H9 (cell line): ENCODE measurements around the gene BPIFB4. TPM values are rescaled to one million over a fixed set of nuclear protein-coding genes. Genes with fewer than 3 reads are reported as not detected.

ENCODE experiments used
- DNase-seq: peaks from one replicate; pipeline ENCODE4 v3.0.0-alpha.2; 2017
- H2AFZ ChIP-seq: one replicate; pipeline ENCODE4 v1.6.1; 2013; ENCODE audit warnings: mild to moderate bottlenecking, low read length, control low read depth, moderate library complexity
- H2AK5ac ChIP-seq: 2 replicates; pipeline ENCODE4 v1.6.1; 2013; ENCODE audit warnings: low read length, control low read depth, mixed read lengths; ENCODE audit not compliant: insufficient read length
- H2BK120ac ChIP-seq: one replicate; pipeline ENCODE4 v1.6.1; 2013; ENCODE audit warnings: low read depth, mild to moderate bottlenecking, low read length, control low read depth, inconsistent platforms; ENCODE audit not compliant: poor library complexity, severe bottlenecking
- H2BK12ac ChIP-seq: 2 replicates; pipeline ENCODE4 v1.6.1; 2013; ENCODE audit warnings: low read length, control low read depth, mixed read lengths, low read depth; ENCODE audit not compliant: insufficient read length
- H2BK15ac ChIP-seq: 2 replicates; pipeline ENCODE4 v1.6.1; 2013; ENCODE audit warnings: low read depth, low read length, control low read depth
- H2BK20ac ChIP-seq: one replicate; pipeline ENCODE4 v1.6.1; 2013; ENCODE audit warnings: low read depth, mild to moderate bottlenecking, low read length, control low read depth, inconsistent platforms; ENCODE audit not compliant: poor library complexity, severe bottlenecking
- H2BK5ac ChIP-seq: 2 replicates; pipeline ENCODE4 v1.6.1; 2013; ENCODE audit warnings: low read length, control low read depth, mixed read lengths; ENCODE audit not compliant: insufficient read length
- H3K14ac ChIP-seq: 2 replicates; pipeline ENCODE4 v1.6.1; 2013; ENCODE audit warnings: low read length, control low read depth; ENCODE audit not compliant: insufficient read depth
- H3K18ac ChIP-seq: 2 replicates; pipeline ENCODE4 v1.6.1; 2013; ENCODE audit warnings: low read depth, mild to moderate bottlenecking, mixed read lengths, low read length, control low read depth; ENCODE audit not compliant: insufficient read length
- H3K23ac ChIP-seq: 2 replicates; pipeline ENCODE4 v1.6.1; 2013; ENCODE audit warnings: low read length, control low read depth, mixed read lengths, low read depth; ENCODE audit not compliant: insufficient read length
- H3K23me2 ChIP-seq: 2 replicates; pipeline ENCODE4 v1.6.1; 2013; ENCODE audit warnings: low read depth, mild to moderate bottlenecking, mixed read lengths, low read length, control low read depth; ENCODE audit not compliant: insufficient read length, poor library complexity, severe bottlenecking
- H3K27ac ChIP-seq: 2 replicates; pipeline ENCODE4 v1.5.1; 2013; ENCODE audit warnings: low read length, control low read depth, mixed read lengths, low read depth; ENCODE audit not compliant: insufficient read length
- H3K27me3 ChIP-seq: 2 replicates; pipeline ENCODE4 v1.6.1; 2013; ENCODE audit warnings: low read length, control low read depth, inconsistent platforms; ENCODE audit not compliant: insufficient read depth
- H3K4ac ChIP-seq: 2 replicates; pipeline ENCODE4 v1.6.1; 2013; ENCODE audit warnings: low read depth, mild to moderate bottlenecking, control low read depth, inconsistent platforms, low read length, moderate library complexity
- H3K4me1 ChIP-seq: 2 replicates; pipeline ENCODE4 v1.6.1; 2013; ENCODE audit warnings: low read length, control low read depth, inconsistent platforms; ENCODE audit not compliant: insufficient read depth
- H3K4me2 ChIP-seq: 2 replicates; pipeline ENCODE4 v1.6.1; 2013; ENCODE audit warnings: low read length, control low read depth, mixed read lengths; ENCODE audit not compliant: insufficient read length, insufficient read depth
- H3K56ac ChIP-seq: 2 replicates; pipeline ENCODE4 v1.6.1; 2013; ENCODE audit warnings: low read depth, mild to moderate bottlenecking, mixed read lengths, low read length, control low read depth; ENCODE audit not compliant: insufficient read length
- H3K79me1 ChIP-seq: 2 replicates; pipeline ENCODE4 v1.6.1; 2013; ENCODE audit warnings: low read depth, mild to moderate bottlenecking, moderate library complexity, low read length, control low read depth, inconsistent platforms; ENCODE audit not compliant: insufficient read depth, poor library complexity, severe bottlenecking
- H3K79me2 ChIP-seq: 2 replicates; pipeline ENCODE4 v1.6.1; 2013; ENCODE audit warnings: low read length, control low read depth, inconsistent platforms; ENCODE audit not compliant: insufficient read depth
- H3K9ac ChIP-seq: 2 replicates; pipeline ENCODE4 v1.6.1; 2013; ENCODE audit warnings: low read length, control low read depth, mixed read lengths; ENCODE audit not compliant: insufficient read length; ENCODE audit errors: extremely low read depth
- H3K9me3 ChIP-seq: one replicate; pipeline ENCODE4 v1.6.1; 2013; ENCODE audit warnings: low read depth, low read length, inconsistent platforms; ENCODE audit not compliant: control insufficient read depth
- H3T11ph ChIP-seq: one replicate; pipeline ENCODE4 v1.6.1; 2013; ENCODE audit warnings: mild to moderate bottlenecking, low read length, control low read depth, inconsistent platforms
- H4K20me1 ChIP-seq: one replicate; pipeline ENCODE4 v1.6.1; 2013; ENCODE audit not compliant: control insufficient read depth, insufficient read length, insufficient read depth
- H4K5ac ChIP-seq: 2 replicates; pipeline ENCODE4 v1.6.1; 2013; ENCODE audit warnings: low read depth, mild to moderate bottlenecking, mixed read lengths, low read length, control low read depth; ENCODE audit not compliant: insufficient read length
- H4K8ac ChIP-seq: replicated peaks from 2 replicates; pipeline ENCODE4 v1.6.1; 2013; ENCODE audit warnings: low read length, control low read depth, mixed read lengths, low read depth; ENCODE audit not compliant: insufficient read length
- H4K91ac ChIP-seq: 2 replicates; pipeline ENCODE4 v1.6.1; 2013; ENCODE audit warnings: low read depth, mild to moderate bottlenecking, moderate library complexity, mixed read lengths, low read length, control low read depth; ENCODE audit not compliant: insufficient read length
- H3K27ac Mint-ChIP-seq, 3 experiments: 2 replicates in 2 of 3; 3 replicates in 1 of 3; pipeline ENCODE4 v1.8.0; 2020 to 2021; ENCODE audit warnings: mixed read lengths in 3 of 3, mild to moderate bottlenecking in 1 of 3, moderate library complexity in 1 of 3
- H3K27me3 Mint-ChIP-seq: 2 replicates; pipeline ENCODE4 v1.8.0; 2021; ENCODE audit warnings: low read depth, mild to moderate bottlenecking, moderate library complexity, mixed read lengths
- H3K36me3 Mint-ChIP-seq, 3 experiments: 2 replicates in 2 of 3; 3 replicates in 1 of 3; pipeline ENCODE4 v1.8.0; 2020 to 2021; ENCODE audit warnings: low read depth in 3 of 3, mixed read lengths in 3 of 3; ENCODE audit not compliant: insufficient read depth in 1 of 3
- H3K4me1 Mint-ChIP-seq, 2 experiments: 2 replicates each; pipeline ENCODE4 v1.8.0; 2020; ENCODE audit warnings: mixed read lengths in 2 of 2
- H3K4me3 Mint-ChIP-seq, 2 experiments: 2 replicates in 1 of 2; 3 replicates in 1 of 2; pipeline ENCODE4 v1.8.0; 2020 to 2021; ENCODE audit warnings: mild to moderate bottlenecking in 2 of 2, mixed read lengths in 2 of 2, moderate library complexity in 1 of 2
- H3K9me3 Mint-ChIP-seq, 2 experiments: 2 replicates in 1 of 2; 3 replicates in 1 of 2; pipeline ENCODE4 v1.8.0; 2020; ENCODE audit warnings: mild to moderate bottlenecking in 2 of 2, mixed read lengths in 2 of 2, moderate library complexity in 1 of 2
- CTCF ChIP-seq: fragments of 200-600 bp; sonication (generic); conservative IDR thresholded peaks from 3 replicates; pipeline ENCODE4 v1.8.0; 2021; ENCODE audit warnings: antibody characterized with exemption, mild to moderate bottlenecking
- WGBS: extraction: QIAGEN DNeasy Blood & Tissue Kit; methylation state at CpG from one replicate; pipeline ENCODE4 v1.1.7; 2013; ENCODE audit warnings: missing lambda C conversion rate, low lambda C conversion rate, mixed read lengths; ENCODE audit not compliant: insufficient read length; ENCODE audit errors: extremely low coverage; 5-methylcytosine and 5-hydroxymethylcytosine counted together
- total RNA-seq: library from RNA; stranded (reverse); gene quantifications from 2 replicates; pipeline ENCODE4 v1.2.1, GENCODE V29; 2021

BPIFB4 gene
- total RNA-seq, 1 experiment from 2014 or later = not detected

- H3K18ac ChIP-seq = no peak overlapping the region
- no peak overlapping the region for H4K8ac ChIP-seq
- no peak overlapping the region for H3K23ac ChIP-seq
- H2BK5ac ChIP-seq = no peak overlapping the region
- Mint-ChIP-seq H3K27ac (no peak overlapping the region), H3K4me3 (no peak overlapping the region), H3K27me3 (peaks cover 14% of the 10 kb centered on the region), H3K9me3 (no peaks in the 10 kb centered on the region), H3K36me3 (no peaks in the 10 kb centered on the region), H3K4me1 (peaks cover 10% of the 10 kb centered on the region in 2 experiments)
- H4K5ac ChIP-seq = no peak overlapping the region
- no peaks in the 10 kb centered on the region for H3K4me1 ChIP-seq
- H3K79me1 ChIP-seq = no peaks in the 10 kb centered on the region
- H2AFZ ChIP-seq = no peak overlapping the region
- no peak overlapping the region for H2BK12ac ChIP-seq
- no peak overlapping the region for H3K4ac ChIP-seq
- no peak overlapping the region for H2BK20ac ChIP-seq
- no peak overlapping the region for H3K27ac ChIP-seq
- TF ChIP-seq CTCF = no peak
- H4K91ac ChIP-seq = no peak overlapping the region
- H3K4me2 ChIP-seq = no peak overlapping the region
- H4K20me1 ChIP-seq = no peaks in the 10 kb centered on the region
- no peaks in the 10 kb centered on the region for H3K27me3 ChIP-seq
- no peak overlapping the region for H3K9ac ChIP-seq
- H2BK15ac ChIP-seq = no peak overlapping the region
- no peaks in the 10 kb centered on the region for H3K79me2 ChIP-seq
- no peaks in the 10 kb centered on the region for H3K23me2 ChIP-seq
- no CpG with 5 or more reads among the region's 9 CpGs for WGBS
- H3K9me3 ChIP-seq = no peaks in the 10 kb centered on the region
- no peak for DNase-seq
- no peak overlapping the region for H3K56ac ChIP-seq
- no peak overlapping the region for H2BK120ac ChIP-seq
- no peak overlapping the region for H3T11ph ChIP-seq
- H3K14ac ChIP-seq = no peak overlapping the region
- H2AK5ac ChIP-seq = no peak overlapping the region
Observed at GRCh38 chr20:33130568-33131061, 51.2 kb downstream of the BPIFB4 start.
